Stimulated activated CD8-positive, alpha-beta memory T cell treated with anti-CD3 and anti-CD28 coated beads, Interleukin-12 subunit alpha, Interleukin-12 subunit beta, amount 100 ng/mL, for 24 hours (primary cell): ENCODE results near the gene KCNK1.

Experiments
- DNase-seq: peaks from one replicate; pipeline ENCODE4 v3.0.0-alpha.2; 2020; ENCODE audit errors: extremely low read depth

Gene KCNK1

DNA sequence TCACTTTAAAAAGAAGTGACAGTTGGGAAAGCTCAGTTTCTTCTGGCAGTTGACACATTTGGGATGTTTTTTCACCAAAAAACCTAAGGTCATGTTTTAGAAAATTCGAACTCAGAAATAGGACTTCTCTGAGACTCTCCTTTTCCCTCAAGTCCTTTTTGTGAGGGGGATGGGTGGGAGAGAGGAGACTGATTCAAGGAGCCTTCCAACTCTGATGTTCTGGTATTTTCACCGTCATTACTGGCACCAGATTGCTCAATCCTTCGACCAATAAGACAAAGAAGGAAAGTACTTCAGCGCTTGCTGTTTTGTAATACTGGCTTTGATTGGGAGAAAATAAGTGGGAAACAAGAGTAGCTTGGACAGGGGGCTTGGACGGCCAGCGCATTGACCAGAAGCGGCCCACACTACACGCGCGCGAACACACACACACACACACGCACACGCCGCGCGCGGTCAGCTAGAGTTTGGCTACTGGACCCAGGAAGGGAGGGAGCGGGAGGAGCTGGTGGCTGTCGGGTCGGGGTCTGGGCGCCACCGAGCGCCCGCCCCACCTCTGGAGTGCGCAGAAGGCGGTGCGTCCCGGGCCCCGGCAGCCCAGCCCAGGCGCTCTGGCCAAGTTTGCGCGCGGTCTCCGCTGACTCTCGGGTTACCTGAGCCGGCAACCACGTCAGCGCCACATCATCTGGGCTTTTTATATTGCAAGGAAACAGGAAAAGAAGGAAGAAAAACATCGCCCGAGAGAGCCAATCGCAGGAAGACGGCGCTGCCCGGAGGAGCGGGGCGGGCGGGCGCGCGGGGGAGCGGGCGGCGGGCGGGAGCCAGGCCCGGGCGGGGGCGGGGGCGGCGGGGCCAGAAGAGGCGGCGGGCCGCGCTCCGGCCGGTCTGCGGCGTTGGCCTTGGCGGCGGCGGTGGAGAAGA lies at the start of gene KCNK1:
Gene KCNK1 (plus strand): TSS at position 855 of the 921 bp plus-strand sequence. CDS start 66 bp downstream, at position 921.
- DNase-seq, result no peak

DNA sequence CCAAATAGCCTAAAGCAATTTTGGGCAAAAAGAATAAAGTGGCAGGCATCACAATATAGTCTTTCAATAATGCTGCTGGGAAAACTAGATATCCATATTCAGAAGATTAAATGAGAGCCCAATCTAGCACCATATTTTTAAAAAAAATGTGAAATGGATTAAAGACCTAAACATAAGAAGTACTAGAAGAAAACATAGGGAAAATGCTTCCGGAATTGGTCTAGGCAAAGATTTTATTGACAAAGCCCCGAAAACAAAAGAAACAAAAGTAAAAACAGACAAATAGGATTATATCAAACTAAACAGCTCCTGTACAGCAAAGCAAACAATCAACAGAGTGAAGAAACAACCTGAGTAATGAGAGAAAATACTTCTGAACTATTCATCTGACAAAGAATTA lies 48.6 kb upstream of the KCNK1 start:
- no peak for DNase-seq

DNA sequence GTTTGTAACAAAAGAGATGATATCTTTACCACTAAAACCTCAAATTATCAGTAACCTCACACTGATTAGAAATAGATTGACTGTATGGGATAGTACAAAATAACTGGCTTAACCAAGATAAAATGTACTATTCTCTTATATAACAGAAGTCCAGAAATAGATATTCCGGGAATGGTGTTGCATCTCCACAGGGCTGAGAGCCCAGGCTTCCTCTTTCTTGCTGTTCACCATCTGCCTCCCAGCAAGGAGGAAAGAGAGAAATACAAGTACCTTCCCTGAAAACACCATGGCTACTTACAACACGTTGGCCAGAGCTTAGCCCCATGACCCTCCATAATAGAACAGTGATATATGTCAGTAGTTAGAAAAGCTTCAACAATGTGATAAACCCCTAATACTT lies 47.0 kb upstream of the KCNK1 start:
- no peak for DNase-seq

DNA sequence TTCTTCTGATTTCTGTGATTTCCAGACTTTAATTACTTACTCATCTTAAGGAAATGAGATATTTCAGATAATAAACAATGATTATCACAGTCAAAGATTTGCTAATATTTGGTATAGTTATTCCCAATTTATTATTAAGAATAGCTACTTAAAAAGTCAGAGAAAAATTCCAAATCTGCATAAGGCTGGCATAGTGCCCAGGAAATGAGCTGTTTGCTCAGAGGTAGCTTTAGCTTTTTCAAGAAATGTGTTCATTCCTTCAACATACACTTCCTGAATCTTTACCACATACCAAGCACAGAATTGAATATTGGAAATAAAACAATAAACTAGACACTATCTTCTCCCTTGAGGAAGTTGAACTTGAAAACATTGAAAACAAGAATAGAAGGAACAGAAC lies 44.3 kb upstream of the KCNK1 start:
- no peak for DNase-seq

DNA sequence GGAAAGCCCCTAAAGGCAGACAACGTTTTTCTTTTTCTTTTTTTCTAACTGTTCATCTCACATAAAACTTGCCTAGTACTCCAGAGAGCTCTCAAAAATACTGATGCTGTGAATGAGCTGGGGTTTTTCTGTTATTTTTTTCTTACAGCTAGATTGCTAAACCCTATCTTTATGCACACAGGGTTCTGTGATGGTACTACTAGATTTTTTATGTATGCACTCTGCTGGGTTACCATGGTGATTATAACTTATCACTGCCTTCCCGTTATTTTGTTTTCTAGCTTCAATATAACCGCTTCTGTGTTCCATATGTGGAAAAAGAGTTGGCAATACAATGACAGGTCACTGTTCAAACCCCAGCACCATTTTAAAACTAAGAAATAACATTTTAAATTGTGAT lies 43.7 kb upstream of the KCNK1 start:
- DNase-seq, result no peak

DNA sequence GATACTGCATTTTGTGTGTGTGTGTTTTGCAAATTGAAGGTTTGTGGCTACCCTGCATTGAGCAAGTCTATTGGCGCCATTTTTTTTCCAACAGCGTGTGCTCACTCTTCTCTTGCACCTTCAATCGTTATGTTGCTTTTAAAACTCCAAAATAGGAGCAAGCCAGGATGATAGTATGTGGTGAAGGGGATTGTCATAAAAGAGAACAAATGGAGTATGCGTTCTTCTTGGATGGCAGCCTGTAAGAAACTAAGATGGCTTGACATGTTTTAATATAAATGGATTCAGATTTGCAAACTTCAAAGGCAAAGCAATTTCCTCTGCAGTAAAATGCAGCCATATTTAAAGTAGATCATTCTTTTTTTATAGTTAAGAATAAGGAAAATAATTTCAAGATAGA lies 43.2 kb upstream of the KCNK1 start:
- no peak for DNase-seq

DNA sequence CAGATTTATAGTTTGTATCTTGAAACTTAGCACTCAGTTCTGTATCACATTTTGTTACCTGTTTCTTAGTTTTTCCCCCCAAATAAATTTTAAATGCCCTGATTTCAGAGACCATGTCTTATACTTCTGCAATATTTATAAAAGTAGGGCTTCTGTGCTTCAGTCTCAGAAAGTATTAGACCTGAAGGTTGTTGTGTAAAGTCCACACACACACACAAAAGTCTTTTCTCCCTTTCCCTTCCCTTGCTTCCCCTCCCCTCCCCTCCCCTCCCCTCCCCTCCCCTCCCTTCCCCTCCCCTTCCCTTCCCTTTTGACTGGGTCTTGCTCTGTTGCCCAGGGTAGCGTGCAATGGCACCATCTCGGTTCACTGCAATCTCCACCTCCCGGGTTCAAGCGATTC lies 41.0 kb upstream of the KCNK1 start:
- no peak for DNase-seq

DNA sequence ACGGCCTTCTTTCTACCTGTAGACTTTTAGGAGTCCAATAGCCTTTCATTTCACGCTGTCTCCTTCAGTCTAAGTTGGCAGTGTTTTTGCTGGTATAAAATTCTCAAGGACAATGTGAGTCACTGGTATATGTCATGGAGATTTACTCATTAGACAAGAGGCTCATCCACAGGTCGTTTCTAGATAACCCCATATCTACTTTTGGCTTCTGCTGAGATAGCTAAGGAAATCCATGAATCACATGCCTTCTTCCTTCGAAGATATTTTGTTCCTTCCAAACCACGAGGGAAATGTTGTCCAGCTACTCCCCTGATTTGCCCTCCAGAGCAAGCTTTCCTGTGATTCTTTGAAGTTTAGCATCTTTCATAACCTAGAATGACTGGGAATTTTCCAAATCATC lies 38.5 kb upstream of the KCNK1 start:
- no peak for DNase-seq

DNA sequence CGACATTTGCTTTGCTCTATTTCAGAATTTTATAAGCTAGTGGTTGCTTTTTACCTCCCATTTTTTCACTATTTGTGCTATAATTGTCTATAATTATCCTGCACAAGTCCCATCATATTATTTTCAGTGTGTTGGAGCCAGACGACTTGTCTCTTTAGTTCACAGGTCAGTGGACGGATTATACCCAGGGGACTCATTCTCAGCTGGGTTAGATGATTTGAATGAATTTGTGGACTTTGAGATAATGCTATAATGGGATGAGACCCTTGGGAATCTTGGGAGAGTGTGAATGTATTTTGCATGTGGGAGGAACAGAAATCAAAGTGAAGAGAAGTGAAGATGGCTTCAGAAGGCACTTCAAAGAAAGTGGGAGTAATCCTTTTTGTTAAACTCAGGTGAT lies 31.5 kb upstream of the KCNK1 start:
- no peak for DNase-seq

DNA sequence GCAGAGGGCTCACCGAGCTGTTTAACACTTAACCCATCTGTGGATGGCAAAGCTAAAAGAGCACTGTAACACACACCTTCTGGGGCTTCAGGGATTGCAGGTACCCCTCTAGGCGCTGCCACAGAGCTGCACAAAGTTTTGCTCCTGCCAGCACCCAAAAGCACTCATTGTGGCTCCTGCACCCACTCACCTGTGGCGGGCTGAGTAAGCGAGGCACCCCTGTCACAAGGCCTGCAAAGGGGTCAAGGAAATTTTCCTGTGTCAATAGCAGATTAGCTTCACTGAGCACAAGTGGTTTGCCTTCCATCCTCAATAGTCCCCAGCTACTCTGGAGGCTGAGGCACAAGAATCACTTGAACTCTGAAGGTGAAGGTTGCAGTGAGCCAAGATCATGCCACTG lies 29.5 kb upstream of the KCNK1 start:
- DNase-seq, result no peak

DNA sequence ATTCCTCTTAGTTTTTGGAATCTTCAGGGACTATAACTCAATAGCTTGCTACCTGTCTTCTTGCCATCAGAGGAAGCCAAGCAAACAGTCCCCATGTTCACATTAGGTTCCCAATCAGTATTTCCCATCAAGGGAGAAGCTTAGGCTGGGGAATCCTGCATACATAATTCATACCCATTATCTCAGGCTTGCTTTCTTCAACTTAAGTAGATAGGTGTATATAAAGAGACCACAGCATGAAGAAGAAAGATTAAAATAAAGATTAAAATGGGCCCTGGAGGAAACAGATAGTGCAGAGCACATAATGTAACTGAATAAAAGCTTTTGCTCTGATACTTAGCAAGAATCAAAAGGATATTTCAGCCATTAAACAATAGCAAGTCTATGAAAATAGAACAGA lies 29.0 kb upstream of the KCNK1 start:
- no peak for DNase-seq

DNA sequence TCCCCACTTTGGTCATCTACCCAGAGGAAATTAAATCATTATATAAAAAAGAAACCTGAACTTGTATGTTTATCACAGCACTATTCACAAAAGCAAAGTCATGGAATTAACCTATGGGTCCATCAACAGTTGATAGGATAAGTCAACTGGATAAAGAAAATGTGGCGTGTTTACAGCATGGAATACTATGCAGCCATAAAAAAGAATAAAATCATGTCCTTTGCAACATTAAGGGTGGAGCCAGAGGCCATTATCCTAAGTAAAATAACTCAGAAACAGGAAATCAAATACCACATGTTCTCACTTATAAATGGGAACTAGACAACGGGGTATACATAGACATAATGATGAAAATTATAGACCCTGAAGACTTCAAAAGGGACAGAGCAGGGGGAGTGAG lies 27.6 kb upstream of the KCNK1 start:
- no peak for DNase-seq

DNA sequence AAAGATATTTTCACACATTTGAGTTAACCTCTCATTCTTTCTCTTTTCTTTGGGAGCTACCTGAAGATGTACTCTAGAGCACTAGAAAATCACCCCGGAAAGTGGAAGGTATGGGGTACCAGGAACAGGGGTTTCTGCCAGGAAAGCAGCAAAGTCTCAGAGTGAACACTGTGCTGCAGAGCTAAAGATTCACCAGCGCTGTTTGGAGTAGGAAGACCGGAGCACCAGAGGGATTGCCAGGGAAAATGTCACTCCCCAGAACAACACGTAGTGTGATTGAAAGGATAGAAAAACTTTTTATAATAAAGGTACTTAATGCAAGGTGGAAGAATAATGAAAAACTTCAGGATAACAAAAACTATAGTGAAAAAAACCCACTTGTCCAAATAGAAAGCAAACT lies 26.7 kb upstream of the KCNK1 start:
- no peak for DNase-seq

DNA sequence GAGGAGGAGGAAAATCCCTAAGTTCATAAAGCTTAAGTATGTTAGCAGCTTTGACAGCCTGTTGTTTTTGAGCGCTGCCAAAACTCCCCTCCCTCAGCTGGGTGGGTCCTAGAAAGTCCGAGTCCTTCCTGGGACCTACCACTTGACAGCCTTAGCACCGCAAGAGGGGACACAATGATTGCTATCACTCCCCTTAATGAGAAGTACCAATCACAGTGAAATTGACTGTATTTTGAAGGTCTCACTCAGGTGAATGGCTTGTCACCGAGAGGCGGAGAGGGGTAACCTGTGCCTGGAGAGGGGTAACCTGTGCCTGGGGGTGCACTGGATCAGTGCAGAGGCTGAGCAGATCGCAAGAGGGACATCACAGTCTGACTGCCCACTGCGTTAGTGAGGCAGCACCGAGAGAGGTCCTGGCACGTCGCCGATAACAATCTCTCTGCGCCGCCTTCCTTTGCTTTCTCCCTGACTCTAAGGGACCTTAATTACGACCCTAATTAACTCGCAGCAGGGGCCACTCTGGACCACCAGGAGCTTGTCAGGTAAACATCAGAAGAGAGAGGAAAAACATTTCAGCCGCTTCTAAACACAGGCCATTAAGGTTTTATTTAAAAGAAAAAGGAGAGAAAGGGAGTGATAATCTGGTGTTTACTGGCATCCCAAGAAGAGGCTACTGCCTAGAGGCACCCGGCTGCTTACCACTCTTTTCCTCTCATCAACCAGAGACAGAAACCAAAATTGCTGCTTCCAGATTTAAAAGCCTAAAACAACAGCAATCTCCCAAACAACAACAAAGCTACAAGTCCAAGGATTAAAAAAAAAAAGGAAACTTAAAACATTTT lies 25.7 kb upstream of the KCNK1 start:
- no peak for DNase-seq

DNA sequence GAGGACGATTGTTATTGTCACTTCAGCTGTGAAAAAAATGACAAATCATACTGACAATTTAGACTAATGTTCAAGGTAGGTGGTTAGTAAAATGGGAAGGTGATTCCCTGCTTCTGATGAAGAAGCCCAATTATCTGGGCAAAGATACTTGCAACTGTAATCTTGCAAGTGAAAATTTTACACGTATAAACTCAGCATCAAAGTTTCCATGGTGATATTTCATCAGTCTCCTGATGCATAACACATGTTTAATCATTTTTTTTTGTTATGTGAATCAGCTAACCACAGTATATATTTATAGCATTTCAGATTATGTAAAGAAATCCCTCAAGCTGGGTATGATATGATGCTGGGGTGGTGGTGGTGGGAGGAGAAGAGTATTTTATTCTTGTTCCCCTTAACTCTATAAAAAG lies 16.4 kb upstream of the KCNK1 start:
- no peak for DNase-seq

DNA sequence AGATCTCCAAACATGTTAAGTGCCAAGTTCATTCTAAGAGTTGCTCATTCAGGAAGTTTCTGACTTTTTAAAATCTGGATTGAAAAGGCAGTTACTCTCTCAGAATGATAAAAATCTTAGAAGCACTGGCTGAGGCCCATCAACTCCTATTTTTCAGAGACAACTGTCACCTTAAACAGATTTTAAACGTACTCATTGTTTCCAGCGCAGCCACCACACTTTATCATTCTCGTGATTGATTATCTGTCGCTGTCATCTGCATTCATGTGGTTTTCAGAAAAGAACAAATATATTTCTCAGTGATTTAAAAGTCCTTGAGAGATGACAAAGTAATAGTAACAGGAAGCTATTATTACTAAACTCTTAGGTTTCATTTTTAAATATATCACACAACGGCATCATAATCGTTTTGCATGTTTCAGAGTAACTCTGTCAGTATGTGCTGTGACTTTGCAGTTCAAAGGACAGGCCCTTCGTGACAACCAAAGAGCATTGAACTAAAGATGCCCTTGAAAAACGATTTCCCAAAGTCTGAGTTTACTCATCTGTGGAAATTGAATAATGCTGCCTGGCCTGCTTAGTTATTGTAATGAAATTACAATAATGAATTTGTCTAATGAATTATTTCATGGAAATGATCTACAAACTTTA lies 14.9 kb upstream of the KCNK1 start:
- DNase-seq, result no peak

DNA sequence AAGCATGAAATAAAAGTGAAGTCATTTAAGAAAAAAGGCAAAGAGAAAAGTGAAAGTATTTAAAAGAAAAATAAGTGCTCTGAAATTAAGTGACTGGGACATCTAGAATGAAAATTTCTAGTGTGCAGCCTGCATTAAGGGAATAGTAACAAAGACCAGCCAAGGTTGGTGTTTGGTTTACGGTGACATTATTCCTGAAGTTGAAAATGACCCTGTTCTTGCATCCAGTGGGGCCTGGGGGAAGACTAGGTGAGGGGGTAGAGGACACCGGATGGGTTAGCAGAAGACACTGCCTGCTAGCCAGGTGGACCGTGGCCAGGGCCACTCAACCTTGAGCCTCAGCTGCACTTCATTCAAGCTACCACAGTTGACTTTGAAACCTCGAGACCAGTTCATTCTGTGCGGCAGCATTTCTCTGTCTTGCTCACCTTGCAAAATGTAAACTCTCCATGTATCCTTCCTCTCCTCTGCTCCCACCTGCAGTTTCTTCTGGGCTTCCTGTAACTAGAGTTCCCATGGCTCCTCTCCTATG lies 14.3 kb upstream of the KCNK1 start:
- no peak for DNase-seq

DNA sequence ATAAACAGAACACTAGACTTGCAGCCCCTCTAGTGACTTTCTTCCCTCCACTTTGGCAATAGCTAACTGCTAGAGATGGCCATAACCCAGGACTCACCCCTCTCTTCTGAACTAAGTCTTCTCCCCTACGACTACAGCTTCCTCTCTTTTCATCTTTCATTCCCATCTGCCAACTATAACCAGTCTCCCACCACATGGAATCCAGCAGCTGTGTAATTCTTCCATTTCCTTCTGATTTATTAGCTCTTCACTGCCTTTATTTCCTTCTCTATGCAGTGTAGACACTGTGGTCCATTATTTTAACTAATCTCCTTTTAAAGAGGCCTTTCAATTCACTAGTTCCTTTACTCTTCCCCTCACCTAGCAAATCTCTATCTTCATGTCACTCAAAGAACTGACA lies 13.4 kb upstream of the KCNK1 start:
- no peak for DNase-seq

DNA sequence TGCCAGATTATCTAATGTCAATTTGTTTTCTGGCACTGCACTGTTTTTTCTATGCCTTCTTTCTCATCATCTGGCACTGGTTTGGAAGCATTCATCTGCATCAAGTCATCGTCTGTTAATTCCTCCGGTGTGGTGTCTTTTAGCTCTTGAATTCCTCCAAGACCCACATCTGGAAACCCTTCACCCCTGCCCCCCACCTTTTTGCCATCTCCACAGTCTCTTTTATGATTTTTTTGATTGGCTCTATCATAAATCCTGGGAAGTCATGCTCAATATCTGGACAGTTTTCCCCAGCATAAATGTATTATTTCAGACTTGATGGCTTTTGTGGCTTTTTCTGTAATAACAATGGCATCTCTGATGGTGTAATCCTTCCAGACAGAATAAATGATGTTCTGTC lies 10.4 kb upstream of the KCNK1 start:
- no peak for DNase-seq

DNA sequence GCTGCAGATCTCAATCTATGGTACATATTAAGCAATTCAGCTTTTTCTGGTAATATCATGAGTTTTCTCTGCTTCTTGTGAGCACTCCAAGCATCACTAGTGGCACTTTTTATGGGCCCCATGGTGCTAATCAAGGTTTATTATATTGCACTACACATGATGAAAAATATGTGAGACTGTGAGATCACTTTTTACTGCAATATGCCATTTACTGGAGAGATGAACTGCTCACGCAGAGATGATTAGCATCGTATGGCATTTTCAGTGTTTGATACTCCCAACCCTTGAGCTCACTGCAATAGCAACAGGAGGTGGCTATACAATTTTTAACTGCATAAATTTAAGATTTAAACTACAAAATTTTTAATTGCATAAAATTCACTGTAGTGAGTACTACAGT lies 8.7 kb upstream of the KCNK1 start:
- DNase-seq, result no peak

DNA sequence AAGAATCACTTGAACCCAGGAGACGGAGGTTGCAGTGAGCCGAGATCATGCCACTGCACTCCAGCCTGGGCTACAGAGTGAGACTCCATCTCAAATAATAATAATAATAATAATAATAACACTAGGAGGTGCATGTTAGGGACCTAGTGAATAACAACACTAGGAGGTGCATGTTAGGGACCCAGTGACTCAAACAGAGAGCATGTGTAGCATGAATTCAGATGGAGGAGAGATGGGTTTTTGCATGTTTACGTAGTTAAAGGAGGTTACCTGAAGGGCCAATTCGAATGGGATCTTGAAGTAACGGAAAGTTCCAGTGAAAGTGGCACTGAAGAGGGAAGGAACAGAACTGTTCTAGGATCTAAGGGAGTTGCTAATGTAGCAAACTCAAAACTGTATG lies 7.1 kb upstream of the KCNK1 start:
- no peak for DNase-seq
